ENCODE data around the gene TNNC1.

The TNNC1 gene

DNA sequence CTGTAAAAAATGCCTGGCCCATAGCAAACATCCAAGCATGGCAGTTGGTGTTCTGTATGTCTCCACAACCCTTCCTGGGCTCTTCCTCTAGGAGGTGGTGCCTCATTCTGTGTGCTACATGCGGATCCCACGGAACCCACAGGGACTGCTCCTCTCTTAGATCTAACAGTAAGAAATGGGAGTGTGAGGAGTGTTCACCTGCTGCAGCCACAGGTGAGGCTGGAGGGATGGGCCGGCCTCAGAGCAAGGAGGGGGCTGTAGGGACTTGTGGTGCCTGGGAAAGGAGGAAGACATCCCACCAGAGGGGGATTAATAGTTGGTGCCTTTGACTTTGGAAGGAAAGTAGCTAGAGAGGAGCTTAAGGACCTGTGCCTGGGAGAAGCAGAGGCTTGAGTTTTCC, 31.2 kb downstream of the TNNC1 start:
- TF ChIP-seq, protein P1, sequence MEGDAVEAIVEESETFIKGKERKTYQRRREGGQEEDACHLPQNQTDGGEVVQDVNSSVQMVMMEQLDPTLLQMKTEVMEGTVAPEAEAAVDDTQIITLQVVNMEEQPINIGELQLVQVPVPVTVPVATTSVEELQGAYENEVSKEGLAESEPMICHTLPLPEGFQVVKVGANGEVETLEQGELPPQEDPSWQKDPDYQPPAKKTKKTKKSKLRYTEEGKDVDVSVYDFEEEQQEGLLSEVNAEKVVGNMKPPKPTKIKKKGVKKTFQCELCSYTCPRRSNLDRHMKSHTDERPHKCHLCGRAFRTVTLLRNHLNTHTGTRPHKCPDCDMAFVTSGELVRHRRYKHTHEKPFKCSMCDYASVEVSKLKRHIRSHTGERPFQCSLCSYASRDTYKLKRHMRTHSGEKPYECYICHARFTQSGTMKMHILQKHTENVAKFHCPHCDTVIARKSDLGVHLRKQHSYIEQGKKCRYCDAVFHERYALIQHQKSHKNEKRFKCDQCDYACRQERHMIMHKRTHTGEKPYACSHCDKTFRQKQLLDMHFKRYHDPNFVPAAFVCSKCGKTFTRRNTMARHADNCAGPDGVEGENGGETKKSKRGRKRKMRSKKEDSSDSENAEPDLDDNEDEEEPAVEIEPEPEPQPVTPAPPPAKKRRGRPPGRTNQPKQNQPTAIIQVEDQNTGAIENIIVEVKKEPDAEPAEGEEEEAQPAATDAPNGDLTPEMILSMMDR (IDR thresholded peaks at IDR 0.05; ENCODE audit: low read depth, low read length): no peak
- no peak overlapping the region for H3K4me3 ChIP-seq (ENCODE audit: low read depth, low read length)

DNA sequence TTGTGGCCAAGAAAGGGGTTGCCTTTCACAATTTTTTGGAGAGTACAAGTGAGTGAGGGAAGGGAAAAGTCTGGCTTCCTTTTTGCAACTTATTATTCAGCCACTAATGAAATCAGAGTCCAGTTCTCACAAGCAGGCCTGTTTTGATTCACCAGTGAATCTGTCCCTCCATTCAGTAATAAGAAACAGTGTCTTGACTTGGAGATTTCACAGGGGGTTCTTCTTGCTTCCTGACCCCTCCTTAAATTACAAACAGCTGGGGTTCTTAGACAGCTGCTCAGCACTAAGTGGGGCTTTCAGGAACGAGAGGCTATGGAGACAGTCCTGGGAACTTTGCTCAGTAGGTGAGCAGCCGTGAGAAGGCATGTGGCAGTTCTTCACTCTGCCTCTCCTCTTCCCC, 33.5 kb downstream of the TNNC1 start:
- TF ChIP-seq, protein P1 (IDR thresholded peaks at IDR 0.05; ENCODE audit: low read depth, low read length): no peak
- no peak overlapping the region for H3K4me3 ChIP-seq (ENCODE audit: low read depth, low read length)

DNA sequence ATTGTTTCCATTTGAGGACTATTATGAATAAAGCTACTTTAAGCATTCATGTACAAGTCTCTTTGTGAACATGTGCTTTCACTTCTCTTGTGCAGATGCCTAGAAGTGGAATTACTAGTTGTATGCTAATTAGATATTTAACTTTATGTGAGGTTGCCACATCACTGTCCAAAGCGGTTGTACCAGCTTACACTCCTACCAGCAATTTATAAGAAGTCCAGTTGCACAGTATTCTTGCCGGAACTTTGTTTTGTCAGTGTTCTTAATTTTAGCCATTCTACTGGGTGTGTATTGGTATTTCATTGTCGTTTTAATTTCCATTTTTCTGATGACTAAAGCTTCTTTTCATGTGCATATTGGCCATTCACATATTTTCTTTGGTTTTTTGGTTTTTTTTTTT, 38.0 kb downstream of the TNNC1 start:
- TF ChIP-seq, protein P1 (IDR thresholded peaks at IDR 0.05; ENCODE audit: low read depth, low read length): no peak
- no peak overlapping the region for H3K4me3 ChIP-seq (ENCODE audit: low read depth, low read length)

DNA sequence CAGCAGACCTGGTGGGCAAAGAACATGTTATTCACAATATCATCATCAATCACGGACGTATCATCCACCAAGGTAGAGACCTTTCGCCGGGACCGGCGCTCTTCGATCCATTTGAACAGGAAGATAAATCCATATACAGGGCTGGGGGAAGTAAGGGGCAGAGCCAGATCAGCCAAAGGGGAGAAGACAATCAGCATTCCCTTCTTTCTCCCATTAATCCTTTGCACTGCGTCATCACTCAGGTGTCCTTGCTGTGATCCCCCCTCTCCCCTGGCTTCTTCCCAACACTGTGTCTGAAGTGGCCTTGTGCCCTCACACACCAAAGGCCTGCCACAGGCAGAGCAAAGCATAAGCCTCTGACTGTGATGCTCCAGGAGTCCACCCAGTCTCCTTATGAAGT, 45.4 kb downstream of the TNNC1 start:
- TF ChIP-seq, protein P1 (IDR thresholded peaks at IDR 0.05; ENCODE audit: low read depth, low read length): no peak

DNA sequence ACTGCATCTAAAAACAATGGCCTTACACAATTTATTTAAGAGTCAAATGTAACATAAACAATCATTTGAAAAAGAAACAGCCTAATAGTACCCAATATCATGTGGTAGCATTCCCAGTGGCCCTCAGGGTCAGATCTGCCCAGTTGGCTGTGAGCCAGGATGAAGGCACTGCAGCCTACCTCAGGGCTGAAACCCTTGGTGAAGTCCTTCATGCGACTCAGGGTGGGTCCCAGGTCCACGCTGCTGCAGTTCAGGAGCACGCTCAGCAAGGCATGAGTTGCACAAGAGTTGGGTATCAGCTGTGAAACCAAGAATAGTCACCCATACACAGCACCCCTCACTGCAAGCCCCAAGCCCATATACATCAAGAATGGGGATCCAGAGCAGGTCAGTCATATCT, 46.1 kb downstream of the TNNC1 start:
- H3K4me3 ChIP-seq (ENCODE audit: low read depth, low read length): no peak overlapping the region

More for the DNA sequence above, 45.4 kb downstream of the TNNC1 start:
- H3K4me3 ChIP-seq (ENCODE audit: low read depth, low read length): peak overlapping the region; percentile 97

DNA sequence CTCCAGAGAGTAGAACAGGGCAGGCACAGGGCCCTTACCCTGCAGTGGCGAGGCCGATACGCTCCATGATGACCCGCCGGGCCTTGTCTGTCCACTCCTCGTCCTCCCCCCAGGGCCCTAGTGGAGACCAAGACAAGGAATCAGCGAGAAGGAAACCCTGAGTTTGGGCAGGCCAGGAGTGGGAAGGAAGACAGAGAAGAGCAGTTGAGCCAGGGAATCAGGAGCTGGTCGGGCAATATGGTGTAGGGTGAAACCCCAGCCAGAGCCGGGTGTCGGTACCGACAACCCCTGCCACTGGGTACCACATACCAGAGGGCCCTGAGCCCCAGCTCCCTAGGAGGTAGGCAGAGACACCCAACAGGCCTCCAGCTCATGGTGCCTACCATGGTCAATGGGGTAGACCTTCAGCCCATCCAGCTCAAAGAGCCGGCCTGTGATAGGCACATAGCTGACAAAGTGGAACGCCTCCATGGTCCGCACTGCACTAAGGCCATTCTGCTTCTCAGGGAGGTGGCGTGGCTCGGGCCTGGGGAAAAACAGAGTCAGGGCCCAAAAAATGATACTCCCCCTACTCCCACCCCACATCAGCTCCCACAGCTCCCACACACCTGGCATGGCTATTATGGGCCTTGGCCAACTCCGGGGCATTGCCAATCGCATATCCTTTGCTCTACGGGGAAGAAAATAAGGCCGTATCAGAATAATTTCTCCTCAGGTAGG, 46.9 kb downstream of the TNNC1 start:
- TF ChIP-seq, protein P1 (IDR thresholded peaks at IDR 0.05; ENCODE audit: low read depth, low read length): no peak
- no peak overlapping the region for H3K4me3 ChIP-seq (ENCODE audit: low read depth, low read length)

More for the DNA sequence above, 46.1 kb downstream of the TNNC1 start:
- TF ChIP-seq, protein P1 (IDR thresholded peaks at IDR 0.05; ENCODE audit: low read depth, low read length): no peak

DNA sequence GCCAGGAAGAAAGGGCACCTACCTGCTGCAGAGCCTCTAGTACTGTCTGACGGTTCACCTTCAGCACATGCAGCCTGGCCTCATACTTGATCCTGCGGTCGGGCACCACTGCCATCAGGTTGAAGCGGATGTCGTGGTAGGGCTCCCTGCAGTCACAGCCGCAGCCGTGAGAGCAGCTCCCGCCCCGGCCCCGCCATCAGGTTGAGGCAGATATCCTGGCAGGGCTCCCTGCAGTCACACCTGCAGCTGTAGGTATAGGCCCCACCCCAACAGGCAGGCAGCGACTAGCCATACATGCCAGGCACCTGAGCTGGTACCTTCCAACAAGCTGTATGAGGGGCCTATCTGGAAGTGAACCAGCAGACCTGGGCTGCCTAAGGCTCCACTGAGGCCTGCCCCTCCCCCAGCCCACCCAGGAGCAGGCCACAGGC, 47.6 kb downstream of the TNNC1 start:
- no peak overlapping the region for H3K4me3 ChIP-seq (ENCODE audit: low read depth, low read length)
- TF ChIP-seq, protein P1 (IDR thresholded peaks at IDR 0.05; ENCODE audit: low read depth, low read length): no peak
